Activated naive CD8-positive, alpha-beta T cell treated with anti-CD3 and anti-CD28 coated beads, Interleukin-2, amount 10 ng/mL, durations not matched to agents 7 days and 5 days (primary cell): ENCODE results near the gene TMEM108. TPM values are rescaled to one million over a fixed set of nuclear protein-coding genes. Genes with fewer than 3 reads are reported as not detected.

ENCODE experiments used
- ATAC-seq: fragments of 150-1000 bp; cut with Tn5 transposase; one replicate; pipeline ENCODE4 v1.10.0; 2021; ENCODE audit warnings: low read depth, moderate library complexity
- POLR2A ChIA-PET: fragments of 350-600 bp; sonication (Branson Sonifier 250); formaldehyde crosslinking; loops from one replicate; lab custom pipeline; 2021; ENCODE audit warnings: antibody characterized with exemption; lab: Charles Lee
- DNase-seq: peaks from one replicate; pipeline ENCODE4 v3.0.0; 2021
- H3K27ac Mint-ChIP-seq: one replicate; pipeline ENCODE4 v1.8.0; 2022; ENCODE audit warnings: mild to moderate bottlenecking, mixed read lengths
- H3K27me3 Mint-ChIP-seq: one replicate; pipeline ENCODE4 v1.8.0; 2022; ENCODE audit warnings: mild to moderate bottlenecking, moderate library complexity, mixed read lengths
- H3K36me3 Mint-ChIP-seq: one replicate; pipeline ENCODE4 v1.8.0; 2021; ENCODE audit warnings: mild to moderate bottlenecking, mixed read lengths
- H3K4me1 Mint-ChIP-seq: one replicate; pipeline ENCODE4 v1.8.0; 2021; ENCODE audit warnings: mixed read lengths
- H3K4me3 Mint-ChIP-seq: one replicate; pipeline ENCODE4 v1.8.0; 2022; ENCODE audit warnings: mild to moderate bottlenecking, moderate library complexity, mixed read lengths
- H3K9me3 Mint-ChIP-seq: one replicate; pipeline ENCODE4 v1.8.0; 2021; ENCODE audit warnings: mixed read lengths
- total RNA-seq, 2 experiments: library from RNA; stranded (reverse); gene quantifications; one replicate each; pipeline ENCODE4 v1.2.3, GENCODE V29; 2021

The TMEM108 gene
- total RNA-seq, 2 experiments from 2014 or later, result not detected

- H3K27ac Mint-ChIP-seq, result no peak overlapping the region
- H3K4me3 Mint-ChIP-seq, result no peak overlapping the region
- no peaks in the 10 kb centered on the region for H3K36me3 Mint-ChIP-seq
- no peaks in the 10 kb centered on the region for H3K4me1 Mint-ChIP-seq
- POLR2A ChIA-PET, result no interaction called here
- H3K9me3 Mint-ChIP-seq, result no peaks in the 10 kb centered on the region
- DNase-seq (no peak), ATAC-seq (no peak)
- H3K27me3 Mint-ChIP-seq, result peaks cover 2% of the 10 kb centered on the region
These were observed 99.1 kb downstream of the TMEM108 start for GRCh38 chr3:133137042-133137996.

GRCh38 chr3:133138017-133138416, 99.8 kb downstream of the TMEM108 start:
- POLR2A ChIA-PET, result no interaction called here
- H3K27me3 Mint-ChIP-seq, result peaks cover 2% of the 10 kb centered on the region
- no peak overlapping the region for H3K4me3 Mint-ChIP-seq
- H3K36me3 Mint-ChIP-seq, result no peaks in the 10 kb centered on the region
- no peak overlapping the region for H3K27ac Mint-ChIP-seq
- no peaks in the 10 kb centered on the region for H3K9me3 Mint-ChIP-seq
- ATAC-seq (no peak), DNase-seq (no peak)
- H3K4me1 Mint-ChIP-seq, result no peaks in the 10 kb centered on the region

DNA sequence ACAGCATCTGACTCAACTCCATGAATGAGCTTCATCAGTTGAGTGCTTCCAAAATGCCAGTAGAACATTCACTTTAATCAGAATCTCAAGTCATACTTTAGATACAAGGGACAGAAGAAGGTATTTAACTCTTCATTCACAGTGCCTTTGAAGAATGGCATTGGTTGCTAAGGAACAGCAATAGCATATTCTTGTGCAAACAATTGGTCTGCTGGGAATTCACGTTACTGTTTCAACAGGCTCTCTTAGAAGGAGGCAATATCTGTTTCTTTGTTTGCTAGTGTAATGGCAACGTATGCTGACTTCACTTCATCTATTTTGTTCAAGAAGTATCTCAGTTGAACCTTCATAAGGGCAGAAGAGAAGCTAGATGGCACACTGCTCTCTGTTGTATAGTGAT, 113.9 kb downstream of the TMEM108 start:
- no peak for DNase-seq
- Mint-ChIP-seq H3K4me3 (no peak overlapping the region), H3K36me3 (no peaks in the 10 kb centered on the region), H3K9me3 (peaks cover 5% of the 10 kb centered on the region), H3K27me3 (peaks cover 8% of the 10 kb centered on the region), H3K27ac (no peak overlapping the region), H3K4me1 (no peaks in the 10 kb centered on the region)
- ATAC-seq, result no peak
- POLR2A ChIA-PET, result no interaction called here

DNA sequence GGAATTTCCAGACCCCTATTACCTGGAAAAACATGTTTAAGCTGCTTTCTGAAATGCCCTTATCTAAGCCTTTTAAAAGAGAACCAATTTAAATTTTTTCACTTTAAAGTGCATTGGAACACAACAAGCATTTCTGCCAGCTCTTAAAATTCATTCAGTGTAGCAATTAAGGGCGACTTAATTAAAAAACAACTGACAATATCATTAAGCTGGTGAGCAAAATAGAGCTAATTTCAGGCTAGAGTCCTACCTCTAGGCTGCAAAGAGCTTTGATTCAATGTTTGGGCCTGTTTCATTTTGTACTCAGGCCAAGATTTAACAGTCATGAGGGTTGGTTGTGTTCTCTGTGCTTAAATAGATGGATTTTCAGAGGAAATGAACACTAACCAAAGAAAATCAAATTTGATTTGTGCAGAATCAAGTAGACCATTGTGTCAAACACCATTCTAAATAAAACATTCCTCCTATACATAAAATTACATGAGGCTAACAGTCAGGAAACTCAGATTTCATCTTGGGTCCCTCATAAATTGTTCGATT, 114.6 kb downstream of the TMEM108 start:
- DNase-seq, result no peak
- H3K4me3 Mint-ChIP-seq, result no peak overlapping the region
- H3K36me3 Mint-ChIP-seq, result no peaks in the 10 kb centered on the region
- peaks cover 8% of the 10 kb centered on the region for H3K27me3 Mint-ChIP-seq
- H3K9me3 Mint-ChIP-seq, result peaks cover 4% of the 10 kb centered on the region
- POLR2A ChIA-PET, result no interaction called here
- ATAC-seq, result no peak
- no peak overlapping the region for H3K27ac Mint-ChIP-seq
- no peaks in the 10 kb centered on the region for H3K4me1 Mint-ChIP-seq

DNA sequence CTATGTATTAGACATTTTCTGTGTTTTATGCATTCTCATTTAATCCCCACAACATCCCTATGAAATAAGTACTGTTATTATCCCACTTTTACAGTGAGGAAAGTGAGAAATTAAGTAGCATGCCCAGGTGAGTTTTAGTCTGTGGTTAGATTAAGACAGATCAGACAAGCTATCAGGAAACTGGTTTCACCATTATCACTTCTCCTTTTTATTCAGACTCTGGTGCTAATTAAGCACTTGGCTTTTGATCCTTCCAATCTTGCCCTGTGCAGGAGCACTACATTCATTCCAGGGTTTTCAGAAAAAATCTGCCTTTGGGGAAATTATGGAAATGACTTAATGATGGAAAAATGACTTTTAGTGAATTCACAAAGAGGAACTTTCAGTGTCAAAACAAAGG, 115.2 kb downstream of the TMEM108 start:
- H3K4me3 Mint-ChIP-seq, result no peak overlapping the region
- H3K9me3 Mint-ChIP-seq, result peaks cover 4% of the 10 kb centered on the region
- ATAC-seq (no peak), DNase-seq (no peak)
- no peaks in the 10 kb centered on the region for H3K36me3 Mint-ChIP-seq
- POLR2A ChIA-PET, result no interaction called here
- H3K4me1 Mint-ChIP-seq, result no peaks in the 10 kb centered on the region
- H3K27ac Mint-ChIP-seq, result no peak overlapping the region
- H3K27me3 Mint-ChIP-seq, result peaks cover 7% of the 10 kb centered on the region

- Mint-ChIP-seq H3K27ac (no peak overlapping the region), H3K36me3 (no peaks in the 10 kb centered on the region), H3K9me3 (peaks cover 4% of the 10 kb centered on the region), H3K4me1 (no peaks in the 10 kb centered on the region), H3K4me3 (no peak overlapping the region), H3K27me3 (peaks cover 13% of the 10 kb centered on the region)
- POLR2A ChIA-PET, result no interaction called here
- ATAC-seq (no peak), DNase-seq (no peak)
These were observed 119.5 kb downstream of the TMEM108 start for GRCh38 chr3:133157716-133158115.

DNA sequence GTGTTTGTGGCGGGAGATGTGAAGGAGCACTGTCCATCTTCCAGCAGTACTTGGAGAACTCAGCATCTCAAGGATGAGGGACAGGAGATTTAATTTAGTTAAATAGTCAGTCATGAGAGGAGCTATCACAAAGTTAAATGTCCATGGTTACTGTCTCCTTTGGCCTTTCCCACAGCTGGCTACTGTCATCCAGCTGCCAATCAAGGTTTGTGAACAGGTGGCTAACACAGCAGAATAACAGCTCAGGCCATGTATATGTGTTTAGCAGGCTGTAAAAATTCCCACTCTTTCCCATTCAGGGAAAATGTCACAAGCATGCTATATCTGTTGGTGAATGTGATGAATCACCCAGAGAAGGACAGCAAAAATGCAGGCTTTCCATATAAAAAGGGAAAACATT, 120.5 kb downstream of the TMEM108 start:
- H3K4me1 Mint-ChIP-seq, result no peaks in the 10 kb centered on the region
- ATAC-seq (no peak), DNase-seq (no peak)

DNA sequence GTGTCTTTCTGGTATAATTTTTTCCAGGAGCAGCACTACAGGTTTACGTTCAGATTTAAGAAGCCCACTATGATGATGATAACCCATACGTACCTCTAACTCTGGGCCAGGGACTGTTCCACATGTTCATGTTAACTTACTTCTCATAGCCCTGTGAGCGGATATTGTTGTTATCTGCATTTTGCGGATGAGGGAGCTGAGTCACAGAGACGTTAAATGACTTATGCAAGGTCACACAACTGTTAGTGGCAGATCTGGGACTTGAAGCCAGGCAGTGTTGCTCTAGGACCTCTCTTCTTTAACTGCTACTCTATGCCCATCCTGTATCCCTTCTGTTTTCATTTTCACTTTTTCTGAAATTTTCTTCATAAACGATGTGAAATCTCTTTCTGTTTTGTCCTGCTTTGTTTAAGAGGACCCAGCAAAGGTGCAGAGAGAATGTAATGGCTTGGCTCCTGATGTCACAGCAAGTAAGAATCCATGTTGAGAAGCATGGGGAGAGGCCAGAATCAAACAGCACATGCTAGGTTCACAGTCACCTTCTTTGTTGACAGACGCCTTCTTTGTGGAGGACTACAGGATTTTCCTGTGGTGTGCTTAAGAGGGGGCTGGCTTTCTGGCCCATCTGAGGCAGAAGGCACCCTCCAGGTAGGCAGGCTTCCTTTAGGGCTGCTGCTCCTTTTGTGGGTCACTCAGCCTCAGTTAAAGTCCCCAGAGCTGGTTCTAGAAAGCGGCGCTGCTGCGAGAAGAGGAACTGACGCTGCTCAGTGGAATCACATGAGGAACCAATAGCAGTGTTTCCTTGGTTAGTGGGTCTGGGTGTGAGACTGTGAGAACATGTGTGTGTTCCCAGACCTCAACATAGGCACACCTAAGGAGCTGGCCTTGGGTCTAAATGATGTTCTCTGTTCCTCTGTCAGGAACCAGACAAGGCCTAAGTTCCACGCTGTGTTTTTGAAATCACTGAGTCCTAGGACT, 121.6 kb downstream of the TMEM108 start:
- H3K9me3 Mint-ChIP-seq, result peaks cover 4% of the 10 kb centered on the region
- no peaks in the 10 kb centered on the region for H3K36me3 Mint-ChIP-seq
- ATAC-seq, result no peak

More for the DNA sequence above, 120.5 kb downstream of the TMEM108 start:
- H3K27me3 Mint-ChIP-seq, result peaks cover 15% of the 10 kb centered on the region
- no peaks in the 10 kb centered on the region for H3K36me3 Mint-ChIP-seq
- peaks cover 4% of the 10 kb centered on the region for H3K9me3 Mint-ChIP-seq
- H3K4me3 Mint-ChIP-seq, result no peak overlapping the region
- POLR2A ChIA-PET, result no interaction called here
- no peak overlapping the region for H3K27ac Mint-ChIP-seq

DNA sequence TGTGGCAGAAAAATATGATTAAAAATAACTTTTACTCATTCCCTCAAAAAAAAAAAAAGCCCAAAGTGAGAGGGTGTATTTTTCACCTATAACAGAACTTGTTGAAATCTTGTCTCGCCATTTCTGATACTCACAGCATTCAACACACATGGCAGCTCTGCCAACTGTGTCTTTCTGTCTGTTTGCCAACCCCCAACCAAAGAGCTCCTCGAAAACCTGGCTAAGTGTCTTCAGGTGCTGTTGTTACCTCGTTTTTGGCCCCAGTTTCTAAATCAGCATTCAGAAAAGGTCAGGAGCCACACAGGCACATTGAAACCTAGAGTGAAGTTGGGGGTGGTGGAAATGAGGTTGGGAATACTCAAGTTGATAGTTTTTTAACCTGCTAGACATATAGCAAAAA, 123.5 kb downstream of the TMEM108 start:
- ATAC-seq, result no peak
- Mint-ChIP-seq H3K27ac (no peak overlapping the region), H3K36me3 (no peaks in the 10 kb centered on the region), H3K27me3 (peaks cover 15% of the 10 kb centered on the region), H3K4me3 (no peak overlapping the region), H3K9me3 (no peaks in the 10 kb centered on the region), H3K4me1 (no peaks in the 10 kb centered on the region)
- no peak for DNase-seq
- POLR2A ChIA-PET, result no interaction called here

More for the DNA sequence above, 121.6 kb downstream of the TMEM108 start:
- Mint-ChIP-seq H3K27ac (no peak overlapping the region), H3K4me3 (no peak overlapping the region), H3K4me1 (no peaks in the 10 kb centered on the region), H3K27me3 (peaks cover 18% of the 10 kb centered on the region)
- POLR2A ChIA-PET, result no interaction called here
- no peak for DNase-seq

- no peaks in the 10 kb centered on the region for H3K36me3 Mint-ChIP-seq
- H3K9me3 Mint-ChIP-seq, result no peaks in the 10 kb centered on the region
- H3K4me3 Mint-ChIP-seq, result no peak overlapping the region
- no peaks in the 10 kb centered on the region for H3K4me1 Mint-ChIP-seq
- H3K27ac Mint-ChIP-seq, result no peak overlapping the region
- H3K27me3 Mint-ChIP-seq, result peaks cover 13% of the 10 kb centered on the region
- ATAC-seq (no peak), DNase-seq (no peak)
- POLR2A ChIA-PET, result no interaction called here
These were observed 124.1 kb downstream of the TMEM108 start for GRCh38 chr3:133162265-133162664.

DNA sequence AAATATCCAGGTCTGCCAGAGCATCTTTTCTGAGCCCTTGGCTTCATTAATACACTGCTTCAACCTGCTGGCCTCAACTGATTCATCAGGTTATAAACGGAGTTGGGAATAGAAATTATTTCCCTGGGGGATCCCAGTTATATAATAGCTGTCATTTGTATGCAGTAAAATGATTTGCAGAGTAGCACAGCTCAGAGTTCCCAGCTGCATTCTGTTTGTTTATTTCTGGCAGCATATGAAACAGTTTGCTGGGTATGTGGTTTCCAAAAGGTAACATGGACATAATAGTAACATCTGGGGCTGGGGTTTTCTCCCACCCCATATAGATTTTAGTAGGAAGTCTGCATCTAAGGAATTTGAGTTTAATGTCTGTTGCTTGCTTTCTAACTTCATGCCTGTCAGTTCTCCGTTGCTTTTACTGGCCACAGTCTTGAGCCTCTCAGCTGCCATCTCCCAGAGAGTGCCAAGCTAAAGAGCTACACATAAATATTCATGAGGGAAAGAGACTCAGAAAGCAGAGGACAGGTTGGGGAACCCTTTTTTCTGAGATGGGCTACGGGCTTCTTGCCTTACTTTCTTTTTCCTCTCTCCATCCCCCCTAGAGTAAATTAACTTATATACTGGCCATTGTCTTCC, 124.6 kb downstream of the TMEM108 start:
- no peaks in the 10 kb centered on the region for H3K9me3 Mint-ChIP-seq
- DNase-seq (no peak), ATAC-seq (no peak)
- H3K36me3 Mint-ChIP-seq, result no peaks in the 10 kb centered on the region
- POLR2A ChIA-PET, result no interaction called here
- no peaks in the 10 kb centered on the region for H3K4me1 Mint-ChIP-seq
- no peak overlapping the region for H3K27ac Mint-ChIP-seq
- H3K27me3 Mint-ChIP-seq, result peaks cover 13% of the 10 kb centered on the region
- no peak overlapping the region for H3K4me3 Mint-ChIP-seq

GRCh38 chr3:133167340-133168024, 129.3 kb downstream of the TMEM108 start:
- no peak for DNase-seq
- ATAC-seq, result no peak
- H3K27ac Mint-ChIP-seq, result no peak overlapping the region
- no peaks in the 10 kb centered on the region for H3K9me3 Mint-ChIP-seq
- no peaks in the 10 kb centered on the region for H3K4me1 Mint-ChIP-seq
- POLR2A ChIA-PET, result no interaction called here
- H3K36me3 Mint-ChIP-seq, result no peaks in the 10 kb centered on the region
- H3K27me3 Mint-ChIP-seq, result peaks cover 7% of the 10 kb centered on the region
- H3K4me3 Mint-ChIP-seq, result no peak overlapping the region
